ENCODE results near the gene CFAP299.

DNA sequence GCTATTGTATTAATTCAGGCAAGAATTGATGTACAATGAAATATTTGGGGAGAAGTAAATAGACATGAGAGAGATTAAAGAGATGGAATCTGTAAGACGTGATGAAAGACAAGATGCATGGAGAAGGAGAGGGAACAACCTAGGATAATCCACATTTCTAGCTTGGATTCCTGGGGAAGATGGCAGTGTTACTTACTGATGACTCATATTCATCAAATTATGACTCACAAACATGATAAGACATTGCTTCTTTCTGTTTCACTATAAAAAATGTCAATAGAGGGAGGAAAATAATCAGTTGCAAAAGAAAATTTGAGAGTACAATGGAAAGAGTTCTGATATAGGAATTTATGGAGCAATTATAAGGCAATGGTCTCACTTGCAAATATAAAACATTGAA is 590.9 kb downstream of the CFAP299 start:
- TF ChIP-seq TCF12 (IDR thresholded peaks at IDR 0.05; ENCODE audit: low read depth) (no peak), YY1 (IDR thresholded peaks at IDR 0.05; ENCODE audit: low read depth) (no peak), TAF1 (IDR thresholded peaks at IDR 0.05; ENCODE audit: low read depth) (no peak), EGR1 (IDR thresholded peaks at IDR 0.05) (no peak), RAD21 (IDR thresholded peaks at IDR 0.05; ENCODE audit: low read depth) (no peak), EP300 (IDR thresholded peaks at IDR 0.05; ENCODE audit: borderline replicate concordance) (no peak), CREB1 (IDR thresholded peaks at IDR 0.05; ENCODE audit: low read depth) (no peak), TEAD4 (IDR thresholded peaks at IDR 0.05) (no peak), ZBTB7A (IDR thresholded peaks at IDR 0.05; ENCODE audit: low read depth) (no peak), CEBPB (IDR thresholded peaks at IDR 0.05) (no peak)
- TF ChIP-seq, protein P1, sequence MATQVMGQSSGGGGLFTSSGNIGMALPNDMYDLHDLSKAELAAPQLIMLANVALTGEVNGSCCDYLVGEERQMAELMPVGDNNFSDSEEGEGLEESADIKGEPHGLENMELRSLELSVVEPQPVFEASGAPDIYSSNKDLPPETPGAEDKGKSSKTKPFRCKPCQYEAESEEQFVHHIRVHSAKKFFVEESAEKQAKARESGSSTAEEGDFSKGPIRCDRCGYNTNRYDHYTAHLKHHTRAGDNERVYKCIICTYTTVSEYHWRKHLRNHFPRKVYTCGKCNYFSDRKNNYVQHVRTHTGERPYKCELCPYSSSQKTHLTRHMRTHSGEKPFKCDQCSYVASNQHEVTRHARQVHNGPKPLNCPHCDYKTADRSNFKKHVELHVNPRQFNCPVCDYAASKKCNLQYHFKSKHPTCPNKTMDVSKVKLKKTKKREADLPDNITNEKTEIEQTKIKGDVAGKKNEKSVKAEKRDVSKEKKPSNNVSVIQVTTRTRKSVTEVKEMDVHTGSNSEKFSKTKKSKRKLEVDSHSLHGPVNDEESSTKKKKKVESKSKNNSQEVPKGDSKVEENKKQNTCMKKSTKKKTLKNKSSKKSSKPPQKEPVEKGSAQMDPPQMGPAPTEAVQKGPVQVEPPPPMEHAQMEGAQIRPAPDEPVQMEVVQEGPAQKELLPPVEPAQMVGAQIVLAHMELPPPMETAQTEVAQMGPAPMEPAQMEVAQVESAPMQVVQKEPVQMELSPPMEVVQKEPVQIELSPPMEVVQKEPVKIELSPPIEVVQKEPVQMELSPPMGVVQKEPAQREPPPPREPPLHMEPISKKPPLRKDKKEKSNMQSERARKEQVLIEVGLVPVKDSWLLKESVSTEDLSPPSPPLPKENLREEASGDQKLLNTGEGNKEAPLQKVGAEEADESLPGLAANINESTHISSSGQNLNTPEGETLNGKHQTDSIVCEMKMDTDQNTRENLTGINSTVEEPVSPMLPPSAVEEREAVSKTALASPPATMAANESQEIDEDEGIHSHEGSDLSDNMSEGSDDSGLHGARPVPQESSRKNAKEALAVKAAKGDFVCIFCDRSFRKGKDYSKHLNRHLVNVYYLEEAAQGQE (IDR thresholded peaks at IDR 0.05; ENCODE audit: low read depth), result no peak

All from Ishikawa (cell line).